ENCODE measurements around the gene GPR3. TPM values are rescaled to one million over a fixed set of nuclear protein-coding genes. Genes with fewer than 3 reads are reported as not detected.

The GPR3 gene
- total RNA-seq, 1 experiment from 2014 or later = 4.4 TPM

GRCh38 chr1:27395441-27396195, 3.2 kb downstream of the GPR3 start:
- peak; percentile 89 for DNase-seq
- H3K27me3 ChIP-seq (ENCODE audit: insufficient read depth, low read length) = no peaks in the 10 kb centered on the region
- H3K9ac ChIP-seq (ENCODE audit: extremely low read depth, insufficient read length, low read length) = no peak overlapping the region
- peaks cover 4% of the 10 kb centered on the region for H3K23me2 ChIP-seq (ENCODE audit: insufficient read length, low read depth, low read length, poor library complexity, severe bottlenecking)
- no peak overlapping the region for H4K5ac ChIP-seq (ENCODE audit: insufficient read length, low read depth, low read length)
- H4K20me1 ChIP-seq (ENCODE audit: control insufficient read depth, insufficient read depth, insufficient read length) = no peaks in the 10 kb centered on the region
- no peaks in the 10 kb centered on the region for H3K79me2 ChIP-seq (ENCODE audit: insufficient read depth, low read length)
- no peak overlapping the region for H3K4me2 ChIP-seq (ENCODE audit: insufficient read depth, insufficient read length, low read length)
- no CpG with 5 or more reads among the region's 10 CpGs for WGBS (ENCODE audit: extremely low coverage, insufficient read length, low lambda C conversion rate)
- peak overlapping the region in 1 of 2 experiments; percentile 21; a peak in 1 of 5 replicates for H3K4me3 Mint-ChIP-seq
- H2BK5ac ChIP-seq (ENCODE audit: insufficient read length, low read length) = no peak overlapping the region
- H3K23ac ChIP-seq (ENCODE audit: insufficient read length, low read depth, low read length) = no peak overlapping the region
- no peak overlapping the region for H4K91ac ChIP-seq (ENCODE audit: insufficient read length, low read depth, low read length)
- no peak overlapping the region for H2BK12ac ChIP-seq (ENCODE audit: insufficient read length, low read depth, low read length)
- H2BK20ac ChIP-seq (ENCODE audit: low read depth, low read length, poor library complexity, severe bottlenecking) = no peak overlapping the region
- no peak overlapping the region for H3T11ph ChIP-seq (ENCODE audit: low read length)
- peaks cover 44 to 54% of the 10 kb centered on the region in 2 experiments for H3K4me1 Mint-ChIP-seq
- no peak overlapping the region for H3K14ac ChIP-seq (ENCODE audit: insufficient read depth, low read length)
- H3K36me3 Mint-ChIP-seq (ENCODE audit: insufficient read depth in 1 of 3, low read depth in 3 of 3) = peaks cover 0 to 4% (median 3%) of the 10 kb centered on the region in 3 experiments; a peak in 2 of 7 replicates
- no peak overlapping the region for H2BK120ac ChIP-seq (ENCODE audit: low read depth, low read length, poor library complexity, severe bottlenecking)
- H2AFZ ChIP-seq (ENCODE audit: low read length) = no peak overlapping the region
- H3K9me3 Mint-ChIP-seq = no peaks in the 10 kb centered on the region; a peak in 2 of 5 replicates
- H3K56ac ChIP-seq (ENCODE audit: insufficient read length, low read depth, low read length) = no peak overlapping the region
- no peaks in the 10 kb centered on the region for H3K79me1 ChIP-seq (ENCODE audit: insufficient read depth, low read depth, low read length, poor library complexity, severe bottlenecking)
- H3K4ac ChIP-seq (ENCODE audit: low read depth, low read length) = no peak overlapping the region
- H2BK15ac ChIP-seq (ENCODE audit: low read depth, low read length) = no peak overlapping the region
- H3K27ac Mint-ChIP-seq = no peak overlapping the region
- H3K27ac ChIP-seq (ENCODE audit: insufficient read length, low read depth, low read length) = no peak overlapping the region
- H3K4me1 ChIP-seq (ENCODE audit: insufficient read depth, low read length) = peaks cover 2% of the 10 kb centered on the region
- no peak overlapping the region for H2AK5ac ChIP-seq (ENCODE audit: insufficient read length, low read length)
- H3K18ac ChIP-seq (ENCODE audit: insufficient read length, low read depth, low read length) = no peak overlapping the region
- H3K9me3 ChIP-seq (ENCODE audit: control insufficient read depth, low read depth, low read length) = no peaks in the 10 kb centered on the region
- H3K27me3 Mint-ChIP-seq (ENCODE audit: low read depth) = no peaks in the 10 kb centered on the region; the same call in none of the 2 replicates
- no peak overlapping the region for H4K8ac ChIP-seq (replicated peaks; ENCODE audit: insufficient read length, low read depth, low read length)
- TF ChIP-seq, protein P1, sequence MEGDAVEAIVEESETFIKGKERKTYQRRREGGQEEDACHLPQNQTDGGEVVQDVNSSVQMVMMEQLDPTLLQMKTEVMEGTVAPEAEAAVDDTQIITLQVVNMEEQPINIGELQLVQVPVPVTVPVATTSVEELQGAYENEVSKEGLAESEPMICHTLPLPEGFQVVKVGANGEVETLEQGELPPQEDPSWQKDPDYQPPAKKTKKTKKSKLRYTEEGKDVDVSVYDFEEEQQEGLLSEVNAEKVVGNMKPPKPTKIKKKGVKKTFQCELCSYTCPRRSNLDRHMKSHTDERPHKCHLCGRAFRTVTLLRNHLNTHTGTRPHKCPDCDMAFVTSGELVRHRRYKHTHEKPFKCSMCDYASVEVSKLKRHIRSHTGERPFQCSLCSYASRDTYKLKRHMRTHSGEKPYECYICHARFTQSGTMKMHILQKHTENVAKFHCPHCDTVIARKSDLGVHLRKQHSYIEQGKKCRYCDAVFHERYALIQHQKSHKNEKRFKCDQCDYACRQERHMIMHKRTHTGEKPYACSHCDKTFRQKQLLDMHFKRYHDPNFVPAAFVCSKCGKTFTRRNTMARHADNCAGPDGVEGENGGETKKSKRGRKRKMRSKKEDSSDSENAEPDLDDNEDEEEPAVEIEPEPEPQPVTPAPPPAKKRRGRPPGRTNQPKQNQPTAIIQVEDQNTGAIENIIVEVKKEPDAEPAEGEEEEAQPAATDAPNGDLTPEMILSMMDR (conservative IDR thresholded peaks at IDR 0.05) = peak; percentile 97

All from H9 (cell line).